ENCODE data around the gene ST7L. TPM values are rescaled to one million over a fixed set of nuclear protein-coding genes. Genes with fewer than 3 reads are reported as not detected.

The ST7L gene
- total and polyA plus RNA-seq, 2 experiments from 2014 or later = 13.9 to 21.0 TPM

DNA sequence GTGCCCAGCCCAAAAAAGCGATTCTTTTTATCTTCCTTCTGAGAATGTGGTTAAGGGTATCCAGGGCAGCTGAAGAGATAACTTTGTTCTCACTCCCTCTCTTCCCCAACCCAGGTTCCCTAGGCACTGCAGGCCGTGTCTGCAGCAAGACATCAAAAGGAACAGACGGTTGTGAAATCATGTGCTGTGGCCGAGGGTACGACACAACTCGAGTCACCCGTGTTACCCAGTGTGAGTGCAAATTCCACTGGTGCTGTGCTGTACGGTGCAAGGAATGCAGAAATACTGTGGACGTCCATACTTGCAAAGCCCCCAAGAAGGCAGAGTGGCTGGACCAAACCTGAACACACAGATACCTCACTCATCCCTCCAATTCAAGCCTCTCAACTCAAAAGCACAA, 98.8 kb downstream of the ST7L start:
- in situ Hi-C loops (cut with MboI) = no loop called here
- no peaks in the 10 kb centered on the region for H3K36me3 ChIP-seq (ENCODE audit: low read depth)
- no peaks in the 10 kb centered on the region for H3K27me3 ChIP-seq (replicated peaks; ENCODE audit: insufficient read depth)
- no peak overlapping the region for H3K27ac ChIP-seq
- peaks cover 10% of the 10 kb centered on the region; the same call in 1 of the 2 replicates for H3F3A ChIP-seq (ENCODE audit: insufficient read depth)
- no peak overlapping the region for H2AFZ ChIP-seq
- 74 to 75% methylated on average over 9 of the region's 9 CpGs for whole genome bisulfite sequencing, 2 experiments (ENCODE audit: low coverage in 1 of 2, low lambda C conversion rate in 2 of 2, missing lambda C conversion rate in 2 of 2)
- H3K9ac ChIP-seq = no peak overlapping the region
- no peak for DNase-seq
- no peaks in the 10 kb centered on the region for H4K20me1 ChIP-seq (ENCODE audit: insufficient read depth)
- H3K4me1 ChIP-seq (ENCODE audit: insufficient read depth) = peaks cover 41% of the 10 kb centered on the region
- TF ChIP-seq EZH2phosphoT487 (IDR thresholded peaks at IDR 0.05; ENCODE audit: insufficient read depth, low read depth) (no peak), EZH2 (IDR thresholded peaks at IDR 0.05; ENCODE audit: insufficient read depth, poor library complexity, severe bottlenecking) (no peak)
- no peaks in the 10 kb centered on the region for H3K9me2 ChIP-seq (ENCODE audit: insufficient read depth)
- no peak overlapping the region for H3K4me3 ChIP-seq
- H3K4me2 ChIP-seq (ENCODE audit: unreplicated experiment) = no peak overlapping the region
- no peaks in the 10 kb centered on the region for H3K79me2 ChIP-seq (ENCODE audit: insufficient read depth)
- no peaks in the 10 kb centered on the region for H3K9me3 ChIP-seq (ENCODE audit: low read depth)

GRCh38 chr1:112518186-112518585, 100.8 kb downstream of the ST7L start:
- WGBS, 2 experiments (ENCODE audit: low coverage in 1 of 2, low lambda C conversion rate in 2 of 2, missing lambda C conversion rate in 2 of 2) = 58 to 60% methylated on average over 2 of the region's 2 CpGs
- H3K4me2 ChIP-seq (ENCODE audit: unreplicated experiment) = no peak overlapping the region
- peaks cover 21% of the 10 kb centered on the region for H3K4me1 ChIP-seq (ENCODE audit: insufficient read depth)
- H2AFZ ChIP-seq = no peak overlapping the region
- no peak for DNase-seq
- TF ChIP-seq EZH2 (IDR thresholded peaks at IDR 0.05; ENCODE audit: insufficient read depth, poor library complexity, severe bottlenecking) (no peak), EZH2phosphoT487 (IDR thresholded peaks at IDR 0.05; ENCODE audit: insufficient read depth, low read depth) (no peak)
- H3K9ac ChIP-seq = no peak overlapping the region
- in situ Hi-C loops (cut with MboI) = no loop called here
- no peaks in the 10 kb centered on the region for H3K9me3 ChIP-seq (ENCODE audit: low read depth)
- no peaks in the 10 kb centered on the region for H3K36me3 ChIP-seq (ENCODE audit: low read depth)
- H3K27me3 ChIP-seq (replicated peaks; ENCODE audit: insufficient read depth) = no peaks in the 10 kb centered on the region
- peaks cover 8% of the 10 kb centered on the region; the same call in 1 of the 2 replicates for H3F3A ChIP-seq (ENCODE audit: insufficient read depth)
- H3K4me3 ChIP-seq = no peak overlapping the region
- H3K9me2 ChIP-seq (ENCODE audit: insufficient read depth) = no peaks in the 10 kb centered on the region
- no peaks in the 10 kb centered on the region for H3K79me2 ChIP-seq (ENCODE audit: insufficient read depth)
- H4K20me1 ChIP-seq (ENCODE audit: insufficient read depth) = no peaks in the 10 kb centered on the region
- no peak overlapping the region for H3K27ac ChIP-seq

DNA sequence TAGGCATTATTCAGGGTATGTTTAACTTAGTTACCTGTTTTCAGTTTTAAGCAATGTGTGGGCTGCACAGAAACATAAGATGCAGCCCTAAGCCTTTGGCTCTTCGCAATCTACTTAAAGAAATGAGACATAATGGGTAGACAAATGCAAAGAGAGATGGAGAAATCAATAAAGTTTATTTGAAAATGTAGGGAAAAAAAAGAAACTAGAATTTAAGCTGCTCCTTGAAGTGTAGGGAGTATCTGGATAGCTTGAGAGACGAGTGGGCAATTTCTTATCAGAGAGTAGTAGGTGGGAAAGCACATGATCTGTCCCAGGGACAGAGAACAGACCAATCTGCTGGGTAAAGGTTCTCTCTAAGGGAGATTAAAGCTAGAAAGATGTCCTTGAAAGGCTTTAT, 101.3 kb downstream of the ST7L start:
- 0 out of 2 replicates have a peak, but pooled peaks cover 4% of the 10 kb centered on the region for H3F3A ChIP-seq (ENCODE audit: insufficient read depth)
- TF ChIP-seq EZH2 (IDR thresholded peaks at IDR 0.05; ENCODE audit: insufficient read depth, poor library complexity, severe bottlenecking) = no peak
- TF ChIP-seq EZH2phosphoT487 (IDR thresholded peaks at IDR 0.05; ENCODE audit: insufficient read depth, low read depth) = no peak
- no peaks in the 10 kb centered on the region for H3K9me2 ChIP-seq (ENCODE audit: insufficient read depth)
- no peaks in the 10 kb centered on the region for H3K9me3 ChIP-seq (ENCODE audit: low read depth)
- H3K27ac ChIP-seq = no peak overlapping the region
- H3K36me3 ChIP-seq (ENCODE audit: low read depth) = no peaks in the 10 kb centered on the region
- H3K4me2 ChIP-seq (ENCODE audit: unreplicated experiment) = no peak overlapping the region
- H4K20me1 ChIP-seq (ENCODE audit: insufficient read depth) = no peaks in the 10 kb centered on the region
- H2AFZ ChIP-seq = no peak overlapping the region
- 94 to 97% methylated on average over 2 of the region's 2 CpGs for WGBS, 2 experiments (ENCODE audit: low coverage in 1 of 2, low lambda C conversion rate in 2 of 2, missing lambda C conversion rate in 2 of 2)
- H3K4me1 ChIP-seq (ENCODE audit: insufficient read depth) = peaks cover 16% of the 10 kb centered on the region
- in situ Hi-C loops (cut with MboI) = no loop called here
- DNase-seq = no peak
- H3K79me2 ChIP-seq (ENCODE audit: insufficient read depth) = no peaks in the 10 kb centered on the region
- no peak overlapping the region for H3K4me3 ChIP-seq
- no peaks in the 10 kb centered on the region for H3K27me3 ChIP-seq (replicated peaks; ENCODE audit: insufficient read depth)
- no peak overlapping the region for H3K9ac ChIP-seq

- Histone ChIP-seq H3K4me3 (no peak overlapping the region), H3K4me2 (ENCODE audit: unreplicated experiment) (no peak overlapping the region), H3K4me1 (ENCODE audit: insufficient read depth) (peaks cover 12% of the 10 kb centered on the region), H3K9me2 (ENCODE audit: insufficient read depth) (no peaks in the 10 kb centered on the region), H3K9ac (no peak overlapping the region), H4K20me1 (ENCODE audit: insufficient read depth) (no peaks in the 10 kb centered on the region), H2AFZ (no peak overlapping the region), H3K9me3 (ENCODE audit: low read depth) (no peaks in the 10 kb centered on the region), H3F3A (ENCODE audit: insufficient read depth) (0 out of 2 replicates have a peak, but pooled peaks cover under 1% of the 10 kb centered on the region), H3K27me3 (replicated peaks; ENCODE audit: insufficient read depth) (no peaks in the 10 kb centered on the region), H3K79me2 (ENCODE audit: insufficient read depth) (no peaks in the 10 kb centered on the region), H3K36me3 (ENCODE audit: low read depth) (no peaks in the 10 kb centered on the region), H3K27ac (no peak overlapping the region)
- no peak for TF ChIP-seq EZH2phosphoT487 (IDR thresholded peaks at IDR 0.05; ENCODE audit: insufficient read depth, low read depth)
- TF ChIP-seq EZH2 (IDR thresholded peaks at IDR 0.05; ENCODE audit: insufficient read depth, poor library complexity, severe bottlenecking) = no peak
- in situ Hi-C loops (cut with MboI) = no loop called here
- no peak for DNase-seq
- 91 to 98% methylated on average over 9 of the region's 9 CpGs for WGBS, 2 experiments (ENCODE audit: low coverage in 1 of 2, low lambda C conversion rate in 2 of 2, missing lambda C conversion rate in 2 of 2)
Measured at GRCh38 chr1:112517231-112517630, 101.7 kb downstream of the ST7L start.

- DNase-seq = no peak
- H3K79me2 ChIP-seq (ENCODE audit: insufficient read depth) = no peaks in the 10 kb centered on the region
- no peak overlapping the region for H3K27ac ChIP-seq
- H3K4me1 ChIP-seq (ENCODE audit: insufficient read depth) = peaks cover 8% of the 10 kb centered on the region; the same call in 1 of the 2 replicates
- no peaks in the 10 kb centered on the region for H3K36me3 ChIP-seq (ENCODE audit: low read depth)
- 95 to 99% methylated on average over 14 of the region's 14 CpGs for WGBS, 2 experiments (ENCODE audit: low coverage in 1 of 2, low lambda C conversion rate in 2 of 2, missing lambda C conversion rate in 2 of 2)
- no peaks in the 10 kb centered on the region for H3K27me3 ChIP-seq (replicated peaks; ENCODE audit: insufficient read depth)
- no peak overlapping the region for H3K9ac ChIP-seq
- no peak overlapping the region for H2AFZ ChIP-seq
- no peaks in the 10 kb centered on the region for H4K20me1 ChIP-seq (ENCODE audit: insufficient read depth)
- no peak overlapping the region for H3K4me2 ChIP-seq (ENCODE audit: unreplicated experiment)
- no peaks in the 10 kb centered on the region for H3K9me2 ChIP-seq (ENCODE audit: insufficient read depth)
- H3K9me3 ChIP-seq (ENCODE audit: low read depth) = no peaks in the 10 kb centered on the region
- TF ChIP-seq EZH2 (IDR thresholded peaks at IDR 0.05; ENCODE audit: insufficient read depth, poor library complexity, severe bottlenecking) (no peak), EZH2phosphoT487 (IDR thresholded peaks at IDR 0.05; ENCODE audit: insufficient read depth, low read depth) (no peak)
- H3F3A ChIP-seq (ENCODE audit: insufficient read depth) = no peaks in the 10 kb centered on the region
- no peak overlapping the region for H3K4me3 ChIP-seq
- in situ Hi-C loops (cut with MboI) = no loop called here
Measured at GRCh38 chr1:112516141-112516540, 102.8 kb downstream of the ST7L start.

Measured in GM23248 (cell line).